HepG2 (cell line): ENCODE measurements around the gene TSPAN11. TPM values are rescaled to one million over a fixed set of nuclear protein-coding genes. Genes with fewer than 3 reads are reported as not detected.

ENCODE experiments used
- ATAC-seq: fragments of 200-7000 bp; cut with Tn5 transposase; 3 replicates; pipeline ENCODE4 v1.9.1; 2020; ENCODE audit warnings: mild to moderate bottlenecking, moderate library complexity
- BruUV-seq: library from RNA; stranded (reverse); fragments of 400-500 nt; replicated peaks from 2 replicates; lab custom pipeline; 2021; lab: Mats Ljungman, UMichigan
- CTCF ChIA-PET: fragments of 300-600 bp; formaldehyde crosslinking; extraction: SDS; loops from one replicate; lab custom pipeline; 2021; ENCODE audit warnings: low total read pairs, inconsistent platforms, low intra/inter-chr PET ratio; lab: Yijun Ruan, JAX
- POLR2A ChIA-PET: fragments of 350-600 bp; sonication (Branson Sonifier 250); formaldehyde crosslinking; loops from one replicate; lab custom pipeline; 2020; ENCODE audit warnings: antibody characterized with exemption, inconsistent platforms; lab: Yijun Ruan, JAX
- DNase-seq: peaks from one replicate; pipeline ENCODE4 v3.0.0-alpha.2; 2015; ENCODE audit warnings: low spot score
- FAIRE-seq: peaks from 3 replicates; lab custom pipeline; 2011; peaks lifted over from hg19 to GRCh38; lab: Jason Lieb, UNC
- H2AFZ ChIP-seq: one replicate; pipeline ENCODE4 v1.6.1; 2011; ENCODE audit warnings: low read length, inconsistent platforms
- H3K27ac ChIP-seq: fragments of 300-600 bp; 3 replicates; pipeline ENCODE4 v1.8.0; 2011; ENCODE audit warnings: mixed run types, mild to moderate bottlenecking, mixed read lengths, low read length, inconsistent platforms; ENCODE audit not compliant: insufficient read depth; ENCODE audit errors: extremely low read length
- H3K27me3 ChIP-seq, 2 experiments: fragments of 200-600 bp in 1 of 2; 2 replicates in 1 of 2; 3 replicates in 1 of 2; pipeline versions ENCODE4 v1.6.0 to v1.8.0; 2011; ENCODE audit warnings: low read length in 2 of 2, mild to moderate bottlenecking in 2 of 2, moderate library complexity in 2 of 2, inconsistent platforms in 1 of 2; ENCODE audit not compliant: insufficient read depth in 2 of 2, control insufficient read depth in 1 of 2
- H3K36me3 ChIP-seq, 2 experiments: fragments of 200-600 bp in 1 of 2; replicated peaks in 1 of 2; 2 replicates in 1 of 2; 3 replicates in 1 of 2; pipeline versions ENCODE4 v1.5.1 to v1.8.0; 2011; ENCODE audit warnings: low read length in 2 of 2, inconsistent platforms in 1 of 2; ENCODE audit not compliant: insufficient read depth in 2 of 2, control insufficient read depth in 1 of 2
- H3K4me1 ChIP-seq: 2 replicates; pipeline ENCODE4 v1.5.1; 2012; ENCODE audit warnings: low read length, inconsistent platforms; ENCODE audit not compliant: insufficient read depth
- H3K4me2 ChIP-seq: 2 replicates; pipeline ENCODE4 v1.6.0; 2011; ENCODE audit warnings: low read depth, low read length, inconsistent platforms
- H3K4me3 ChIP-seq, 3 experiments: fragments of 200-600 bp in 1 of 3; sonication (generic), shearing (Covaris generic) in 1 of 3; replicated peaks in 1 of 3; 2 replicates each; pipeline ENCODE4 v1.5.1; 2011 to 2016; ENCODE audit warnings: low read length in 3 of 3, inconsistent platforms in 2 of 3, low read depth in 2 of 3, mild to moderate bottlenecking in 2 of 3, control low read depth in 1 of 3, mixed read lengths in 1 of 3; ENCODE audit not compliant: insufficient read depth in 1 of 3
- H3K79me2 ChIP-seq: one replicate; pipeline ENCODE4 v1.6.1; 2011; ENCODE audit warnings: low read length, inconsistent platforms; ENCODE audit not compliant: insufficient read depth
- H3K9ac ChIP-seq: 2 replicates; pipeline ENCODE4 v1.6.0; 2011; ENCODE audit warnings: mild to moderate bottlenecking, low read depth, low read length, inconsistent platforms; ENCODE audit not compliant: insufficient read depth
- H3K9me3 ChIP-seq: 2 replicates; pipeline ENCODE4 v1.5.1; 2012; ENCODE audit warnings: mild to moderate bottlenecking, low read length
- H4K20me1 ChIP-seq: 2 replicates; pipeline ENCODE4 v1.6.0; 2011; ENCODE audit warnings: inconsistent platforms, mild to moderate bottlenecking, low read length, moderate library complexity; ENCODE audit not compliant: insufficient read depth
- ATF4 ChIP-seq, 2 experiments: fragments of 450-650 bp in 1 of 2; sonication (generic) in 1 of 2; formaldehyde crosslinking; IDR thresholded peaks; 2 replicates each; pipeline versions ENCODE4 v1.5.0 to v1.8.0; 2020 to 2022; ENCODE audit warnings: mild to moderate bottlenecking in 1 of 2, missing genetic modification reagents in 1 of 2
- PATZ1 ChIP-seq: sonication (generic); formaldehyde crosslinking; IDR thresholded peaks from 2 replicates; pipeline ENCODE4 v1.4.0; 2020; ENCODE audit warnings: missing genetic modification reagents
- ZNF746 ChIP-seq: sonication (generic); formaldehyde crosslinking; IDR thresholded peaks from 2 replicates; pipeline ENCODE4 v1.8.0; 2022; ENCODE audit warnings: mild to moderate bottlenecking, missing genetic modification reagents
- ZNF792 ChIP-seq: IDR thresholded peaks from 2 replicates; pipeline ENCODE4 v1.6.1; 2016
- WGBS: methylation state at CpG from one replicate; pipeline ENCODE4 v1.1.6; 2017; ENCODE audit warnings: low lambda C conversion rate; 5-methylcytosine and 5-hydroxymethylcytosine counted together
- in situ Hi-C: cut with HindIII; loops from 2 replicates; pipeline ENCODE4 v1.10.0; 2017; ENCODE audit warnings: low pct_unique_long_range_greater_than_20kb; ENCODE audit not compliant: extremely low pct_ligation_motif_present
- intact Hi-C: fragments of 100-400 bp; cut with micrococcal nuclease; formaldehyde crosslinking; loops from one replicate; pipeline ENCODE4 v1.10.0; 2022; ENCODE audit not compliant: unreplicated experiment
- polyA plus RNA-seq, 8 experiments: library from polyadenylated mRNA; depleted of rRNA in 3 of 8; stranded (reverse) in 7 of 8; unstranded in 1 of 8; fragments of >200 nt; fragmentation: Illumina TruSeq in 4 of 8; extraction: Trizol in 4 of 8; gene quantifications; 2 replicates each; pipeline versions ENCODE4 v1.2.1 to v1.2.3, GENCODE V29; 2011 to 2016; ENCODE audit warnings: low read depth in 4 of 8, missing spikeins in 1 of 8, mixed read lengths in 1 of 8; ENCODE audit not compliant: insufficient read depth in 1 of 8
- total RNA-seq, 5 experiments: library from RNA; depleted of rRNA; stranded (reverse); fragments of >200 nt; fragmentation: Illumina TruSeq; extraction: Trizol; gene quantifications; 2 replicates each; pipeline ENCODE4 v1.2.3, GENCODE V29; 2016; ENCODE audit warnings: low read depth in 1 of 5
- TF ChIP-seq, protein P1 (sequence below): IDR thresholded peaks from 2 replicates; pipeline ENCODE4 v1.6.1; 2016; ENCODE audit warnings: missing compliant biosample characterization, missing genetic modification reagents, borderline replicate concordance

TSPAN11 gene
- total and polyA plus RNA-seq, 2 of the 13 experiments (the other 11 are each of a cell fraction or from before 2014, with no cell fraction given), result 0.01 to 0.07 TPM

DNA sequence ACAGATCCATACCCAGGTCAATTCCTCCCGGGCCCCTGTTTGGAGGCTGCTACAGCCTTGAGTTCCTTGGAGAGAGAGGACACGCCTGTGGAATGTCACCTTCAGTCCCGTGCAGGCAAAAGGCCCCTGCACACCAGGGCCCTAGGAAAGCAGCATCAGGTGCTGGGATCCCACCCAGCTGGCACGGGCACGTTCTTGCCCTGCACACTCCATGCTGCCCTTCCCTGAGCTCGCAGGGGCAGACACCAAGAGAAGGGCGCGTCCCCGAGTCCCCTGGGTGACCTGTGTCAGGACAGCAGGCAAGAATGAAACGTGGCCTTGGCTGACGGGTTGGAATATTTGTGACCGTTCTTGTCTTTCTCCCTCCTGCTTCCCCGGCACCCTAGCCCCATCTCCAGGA lies 67.7 kb downstream of the TSPAN11 start:
- no peak for ATAC-seq

More for the DNA sequence above, 67.7 kb downstream of the TSPAN11 start:
- H3K36me3 ChIP-seq, result no peaks in the 10 kb centered on the region
- no peak overlapping the region for H2AFZ ChIP-seq
- intact Hi-C loops (no loop called here), in situ Hi-C loops (loop anchor here (5.0 kb wide), 1 partner anchor 142 kb away; no protein-coding TSS in a partner anchor)
- H3K4me3 ChIP-seq, result no peak overlapping the region
- FAIRE-seq (no peak), DNase-seq (no peak)
- ChIA-PET POLR2A (no interaction called here), CTCF (no interaction called here)
- peaks cover 11% of the 10 kb centered on the region for H3K4me1 ChIP-seq
- WGBS, result 20% methylated on average over 10 of the region's 13 CpGs
- no peaks in the 10 kb centered on the region for H3K79me2 ChIP-seq
- H3K4me2 ChIP-seq, result no peak overlapping the region
- no peak overlapping the region for H3K27ac ChIP-seq
- no peak overlapping the region for H3K9ac ChIP-seq
- H3K9me3 ChIP-seq, result no peaks in the 10 kb centered on the region
- H4K20me1 ChIP-seq, result no peaks in the 10 kb centered on the region
- no TSS peak for BruUV-seq
- TF ChIP-seq, protein P1, sequence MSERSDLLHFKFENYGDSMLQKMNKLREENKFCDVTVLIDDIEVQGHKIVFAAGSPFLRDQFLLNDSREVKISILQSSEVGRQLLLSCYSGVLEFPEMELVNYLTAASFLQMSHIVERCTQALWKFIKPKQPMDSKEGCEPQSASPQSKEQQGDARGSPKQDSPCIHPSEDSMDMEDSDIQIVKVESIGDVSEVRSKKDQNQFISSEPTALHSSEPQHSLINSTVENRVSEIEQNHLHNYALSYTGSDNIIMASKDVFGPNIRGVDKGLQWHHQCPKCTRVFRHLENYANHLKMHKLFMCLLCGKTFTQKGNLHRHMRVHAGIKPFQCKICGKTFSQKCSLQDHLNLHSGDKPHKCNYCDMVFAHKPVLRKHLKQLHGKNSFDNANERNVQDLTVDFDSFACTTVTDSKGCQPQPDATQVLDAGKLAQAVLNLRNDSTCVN (CRISPR knock-in tag), result no peak
- no peak for TF ChIP-seq PATZ1 (CRISPR knock-in tag)
- no peak for TF ChIP-seq ZNF746 (CRISPR knock-in tag)
- TF ChIP-seq ZNF792 (CRISPR knock-in tag), result no peak
- TF ChIP-seq ATF4 (CRISPR knock-in tag; IDR thresholded peaks at IDR 0.05), result no peak
- peaks cover 0 to 8% of the 10 kb centered on the region in 2 experiments; a peak in 3 of 5 replicates for H3K27me3 ChIP-seq
